ENCODE measurements around the gene EPS8L1.

EPS8L1 gene

GRCh38 chr19:55080968-55081769, 5.5 kb downstream of the EPS8L1 start:
- peak; percentile 91 for DNase-seq

GRCh38 chr19:55081770-55082019, 6.0 kb downstream of the EPS8L1 start:
- DNase-seq, result no peak

DNA sequence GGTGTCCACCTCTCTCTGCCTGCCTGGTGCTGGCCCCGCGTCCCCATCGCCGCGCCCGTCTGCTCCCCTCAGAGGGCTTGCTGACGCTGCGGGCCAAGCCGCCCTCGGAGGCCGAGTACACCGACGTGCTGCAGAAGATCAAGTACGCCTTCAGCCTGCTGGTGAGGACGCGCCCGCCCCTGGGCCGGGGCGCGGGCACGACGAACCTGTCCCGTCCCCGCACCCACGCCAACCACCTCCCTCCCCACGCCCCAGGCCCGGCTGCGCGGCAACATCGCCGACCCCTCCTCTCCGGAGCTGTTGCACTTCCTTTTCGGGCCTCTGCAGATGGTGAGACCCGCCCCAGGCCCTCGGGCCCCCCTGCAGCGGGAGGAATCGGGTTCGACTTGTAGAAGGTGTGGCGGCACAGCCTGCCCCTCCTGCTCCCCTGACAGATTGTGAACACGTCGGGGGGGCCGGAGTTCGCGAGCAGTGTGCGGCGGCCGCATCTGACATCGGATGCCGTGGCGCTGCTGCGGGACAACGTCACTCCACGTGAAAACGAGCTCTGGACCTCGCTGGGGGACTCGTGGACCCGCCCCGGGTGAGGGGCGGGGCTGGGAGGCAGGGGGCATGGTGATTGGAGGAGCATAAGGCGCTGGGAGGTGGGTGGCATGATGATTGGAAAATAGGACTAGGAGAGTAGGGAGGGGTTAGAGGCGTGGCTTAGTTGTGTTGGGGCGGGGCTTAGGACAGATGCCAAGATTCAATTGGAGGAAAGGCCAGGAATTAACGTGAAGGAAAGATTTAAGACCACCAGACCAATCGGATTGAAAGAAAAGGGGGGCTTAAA, 6.6 kb downstream of the EPS8L1 start:
- DNase-seq, result peak; percentile 48

DNA sequence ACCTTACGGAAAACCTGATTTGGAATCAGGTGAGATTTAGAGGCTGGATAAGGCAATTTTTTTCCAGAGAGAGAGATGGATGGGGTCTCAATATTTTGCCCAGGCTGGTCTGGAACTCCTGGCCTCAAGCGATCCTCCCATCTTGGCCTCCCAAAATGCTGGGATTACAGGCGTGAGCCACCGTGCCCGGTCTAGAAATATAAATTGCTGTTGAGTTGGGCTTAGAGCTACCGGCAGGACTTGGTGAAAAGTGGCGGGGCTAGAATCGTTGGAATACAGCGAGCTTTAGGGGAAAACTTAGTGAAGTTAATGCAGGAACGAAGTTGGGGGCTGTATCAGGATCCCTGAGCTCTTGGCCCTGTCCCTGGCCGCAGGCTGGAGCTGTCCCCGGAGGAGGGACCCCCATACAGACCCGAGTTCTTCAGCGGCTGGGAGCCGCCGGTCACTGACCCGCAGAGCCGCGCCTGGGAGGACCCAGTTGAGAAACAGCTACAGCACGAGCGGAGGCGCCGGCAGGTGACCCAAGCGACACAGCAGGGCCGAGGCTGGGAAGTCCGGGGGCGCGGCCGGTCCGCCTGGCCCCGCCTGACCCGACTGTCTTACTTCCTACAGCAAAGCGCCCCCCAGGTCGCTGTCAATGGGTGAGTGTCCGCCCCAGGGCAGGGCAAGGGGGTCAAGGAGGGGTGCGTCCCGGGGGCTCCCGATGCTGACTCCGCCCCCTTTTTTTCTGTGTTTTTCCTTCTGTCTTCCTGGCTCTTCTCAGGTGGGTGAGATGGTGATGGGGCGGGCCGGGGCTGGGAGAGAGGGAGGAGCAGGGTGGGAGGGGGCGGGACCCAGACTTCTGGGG, 7.6 kb downstream of the EPS8L1 start:
- DNase-seq, result no peak

DNA sequence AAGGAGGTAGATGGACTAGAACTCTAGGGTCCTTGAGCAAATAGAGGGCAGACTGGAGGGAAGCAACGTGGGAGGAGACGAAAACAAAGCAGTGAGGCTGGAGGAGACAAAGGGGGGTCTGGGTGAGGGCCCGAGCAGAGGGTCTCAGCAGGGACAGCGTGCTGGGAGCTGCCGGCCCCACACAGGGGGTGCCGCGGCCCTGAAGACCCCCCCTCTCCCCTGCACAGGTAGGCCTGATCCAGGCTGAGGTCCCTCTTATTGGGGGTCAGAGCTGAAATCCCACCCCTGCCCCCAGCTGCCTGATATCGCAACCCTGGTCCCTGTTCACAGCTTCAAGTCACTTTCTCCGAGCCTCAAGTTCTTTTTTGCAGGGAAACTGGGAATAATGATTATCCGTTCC, 8.7 kb downstream of the EPS8L1 start:
- DNase-seq, result no peak

DNA sequence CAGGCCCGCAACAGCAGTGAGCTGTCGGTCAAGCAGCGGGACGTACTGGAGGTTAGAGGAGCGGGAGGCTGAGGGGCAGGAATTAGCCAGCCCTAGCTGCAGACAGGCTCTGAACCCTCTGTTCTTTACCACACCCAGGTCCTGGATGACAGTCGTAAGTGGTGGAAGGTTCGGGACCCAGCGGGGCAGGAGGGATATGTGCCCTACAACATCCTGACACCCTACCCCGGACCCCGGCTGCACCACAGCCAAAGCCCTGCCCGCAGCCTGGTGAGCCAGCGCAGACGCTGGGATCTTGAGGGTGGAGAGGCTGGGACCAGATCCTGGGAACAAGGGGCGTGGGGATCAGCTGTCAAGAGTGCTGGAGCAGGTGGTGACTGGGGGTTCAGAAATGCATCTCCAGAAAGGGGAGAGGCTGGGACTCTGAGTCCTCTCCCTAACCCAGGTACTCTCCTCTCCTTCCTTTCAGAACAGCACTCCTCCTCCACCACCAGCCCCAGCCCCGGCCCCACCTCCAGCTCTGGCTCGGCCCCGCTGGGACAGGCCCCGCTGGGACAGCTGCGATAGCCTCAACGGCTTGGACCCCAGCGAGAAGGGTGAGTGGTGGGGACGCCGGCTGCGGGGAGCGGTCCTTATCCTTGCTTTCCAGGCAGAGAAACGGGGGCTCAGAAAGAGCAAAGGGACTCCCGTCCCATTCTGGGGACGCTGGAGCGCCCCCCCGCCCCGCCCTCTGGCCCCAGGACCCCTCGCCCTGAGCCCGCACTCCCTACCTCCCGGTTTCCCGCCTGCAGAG, 10.4 kb downstream of the EPS8L1 start:
- DNase-seq, result no peak

DNA sequence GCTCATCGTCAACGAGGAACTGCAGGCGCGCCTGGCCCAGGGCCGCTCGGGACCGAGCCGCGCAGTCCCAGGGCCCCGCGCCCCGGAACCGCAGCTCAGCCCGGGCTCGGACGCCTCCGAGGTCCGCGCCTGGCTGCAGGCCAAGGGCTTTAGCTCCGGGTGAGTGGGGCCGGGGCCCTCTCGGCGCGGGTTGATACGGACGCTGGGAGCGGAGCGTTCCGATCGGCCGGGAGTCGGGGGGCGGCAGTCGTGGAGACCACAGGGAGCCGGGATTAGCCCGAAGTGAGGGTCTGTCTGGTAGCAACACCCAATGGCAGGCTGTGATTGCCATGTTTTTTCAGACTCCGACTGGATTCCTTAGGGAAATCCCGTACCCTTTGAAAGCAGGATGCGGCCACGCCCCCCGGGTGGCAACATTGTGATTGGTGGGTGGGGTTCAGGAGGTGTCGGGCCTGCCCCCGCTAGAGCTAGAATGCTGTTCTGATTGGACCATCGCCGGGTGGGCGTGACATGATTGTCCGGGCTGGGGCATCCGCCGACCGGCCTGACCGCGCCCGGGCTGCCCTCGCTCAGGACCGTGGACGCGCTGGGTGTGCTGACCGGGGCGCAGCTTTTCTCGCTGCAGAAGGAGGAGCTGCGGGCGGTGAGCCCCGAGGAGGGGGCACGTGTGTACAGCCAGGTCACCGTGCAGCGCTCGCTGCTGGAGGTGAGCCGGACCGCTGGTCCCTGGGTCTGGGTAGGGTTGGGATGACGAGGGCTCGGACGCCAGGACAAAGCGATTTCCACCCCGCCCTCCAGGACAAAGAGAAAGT, 11.3 kb downstream of the EPS8L1 start:
- DNase-seq, result peak; percentile 46

DNA sequence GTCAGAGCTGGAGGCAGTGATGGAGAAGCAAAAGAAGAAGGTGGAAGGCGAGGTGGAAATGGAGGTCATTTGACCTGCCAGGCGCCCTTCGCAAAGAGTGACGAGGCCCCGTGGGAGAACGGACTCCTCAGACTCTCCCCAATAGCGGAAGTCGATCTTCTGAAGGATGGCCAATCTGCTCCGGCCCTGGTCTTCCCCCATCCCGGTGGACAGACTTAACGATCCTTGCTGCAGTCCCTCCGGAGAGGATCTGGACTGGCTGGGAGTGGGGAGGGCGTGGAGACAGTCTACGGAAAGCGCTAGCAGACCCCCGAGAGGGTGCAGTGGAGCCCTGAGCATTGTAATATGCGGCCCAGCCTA, 11.9 kb downstream of the EPS8L1 start:
- no peak for DNase-seq

DNA sequence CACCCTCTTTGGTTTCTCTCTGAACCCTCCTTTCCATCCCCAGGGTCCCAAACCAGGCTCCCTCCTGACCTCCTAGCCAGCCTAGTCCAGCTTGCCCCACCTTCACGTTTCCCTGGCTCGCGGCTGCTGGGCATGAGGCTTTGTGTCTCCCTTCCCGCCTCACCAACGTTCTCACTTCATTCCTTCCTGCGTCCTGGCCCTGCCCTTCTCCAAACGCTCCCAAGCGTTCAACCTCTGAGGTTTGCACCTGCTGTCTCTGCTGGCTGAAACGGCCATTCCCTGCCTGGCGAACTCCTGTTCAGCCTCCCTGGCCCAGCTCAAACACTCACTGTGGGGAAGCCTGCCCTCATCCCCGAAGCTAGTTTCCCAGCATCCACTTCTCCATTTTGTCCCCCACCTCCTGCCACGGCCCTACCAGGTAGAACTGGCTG, 12.4 kb downstream of the EPS8L1 start:
- no peak for DNase-seq

DNA sequence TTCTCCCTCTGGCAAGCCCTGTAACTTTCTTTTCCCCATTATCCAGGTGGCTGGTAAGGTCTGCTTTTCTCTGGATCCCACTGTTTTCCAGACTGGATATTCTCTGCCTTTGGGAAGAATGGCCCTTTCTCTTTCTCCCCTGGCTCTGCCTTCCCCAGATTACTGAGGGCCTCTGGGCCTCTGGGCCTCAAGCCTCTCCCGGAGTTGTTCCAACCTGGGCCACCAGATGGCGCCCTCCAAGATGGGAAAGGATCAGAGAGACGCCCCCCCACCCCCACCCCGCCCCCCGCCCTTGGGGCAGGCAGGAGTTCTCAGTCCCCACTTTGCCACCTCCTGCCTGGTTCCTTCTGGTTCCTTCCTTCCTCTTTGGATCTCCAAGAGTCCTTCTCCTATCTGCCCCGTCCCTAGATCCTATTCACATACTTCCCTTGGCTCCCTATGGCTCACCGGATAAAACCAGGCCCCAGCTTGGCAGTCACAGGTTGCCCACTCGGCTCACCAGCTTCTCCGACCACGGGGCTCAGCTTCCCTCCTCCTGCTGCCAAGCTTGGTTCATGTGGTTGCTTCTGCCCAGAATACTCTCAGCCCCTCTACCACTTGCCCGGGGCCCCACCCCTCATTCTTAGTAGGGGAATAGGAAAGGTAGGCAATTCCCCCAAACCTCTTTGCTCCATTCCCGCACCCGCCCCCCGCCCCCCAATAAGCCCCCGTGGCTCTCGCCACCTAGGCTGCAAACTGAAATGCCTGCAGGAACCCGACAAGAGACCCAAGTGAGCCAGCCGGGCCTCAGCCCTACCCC, 13.1 kb downstream of the EPS8L1 start:
- DNase-seq, result peak; percentile 84

DNA sequence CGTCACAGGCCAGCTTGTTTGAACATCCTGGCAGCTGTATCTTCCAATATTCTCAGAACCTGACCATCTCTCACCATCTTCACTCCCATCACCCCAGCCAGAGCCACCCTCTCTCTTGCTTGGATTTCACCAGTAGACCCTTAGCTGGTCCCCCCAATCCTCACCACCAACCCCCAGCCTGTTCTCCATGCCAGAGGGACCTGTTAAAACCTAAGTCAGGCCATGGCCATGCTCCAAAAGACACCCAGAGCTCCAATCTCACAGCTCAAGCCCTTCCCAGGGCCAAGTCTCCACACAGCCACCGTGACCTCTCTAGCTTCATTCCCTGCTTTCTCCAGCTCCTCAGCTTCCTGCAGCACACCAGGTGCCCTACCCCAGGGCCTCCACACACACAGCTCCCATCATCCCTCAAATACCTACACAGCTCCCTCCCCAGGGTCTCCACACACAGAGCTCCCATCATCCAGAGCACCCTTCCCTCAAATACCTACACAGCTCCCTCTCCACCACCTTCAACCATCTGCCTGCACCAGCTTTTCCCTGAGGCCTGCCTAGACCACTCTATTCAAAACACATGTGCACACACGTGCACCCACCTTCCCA, 13.8 kb downstream of the EPS8L1 start:
- no peak for DNase-seq

GRCh38 chr19:55090564-55090963, 14.9 kb downstream of the EPS8L1 start:
- DNase-seq, result no peak

GRCh38 chr19:55091126-55091910, 15.6 kb downstream of the EPS8L1 start:
- DNase-seq, result no peak

DNA sequence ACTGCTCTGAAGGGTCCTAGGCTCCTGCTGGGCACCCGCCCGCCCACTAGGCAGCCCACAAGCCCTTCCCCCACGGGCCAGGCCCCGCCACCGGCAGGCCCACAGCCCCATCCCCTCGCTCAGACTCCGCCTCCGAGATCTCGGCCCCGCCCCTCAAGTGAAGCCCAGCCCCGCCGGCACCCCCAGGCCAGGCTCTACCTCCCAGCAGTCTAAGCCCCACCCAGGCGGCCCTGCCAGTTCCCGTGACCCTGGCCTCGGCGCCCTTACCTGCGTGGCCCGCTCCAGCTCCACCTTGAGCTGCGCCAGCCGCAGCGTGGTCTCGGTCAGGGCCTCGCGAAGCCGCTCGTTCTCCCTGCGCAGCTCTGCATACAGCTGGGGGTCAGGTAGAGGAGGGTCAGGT, 16.3 kb downstream of the EPS8L1 start:
- DNase-seq, result no peak

- DNase-seq, result no peak
These were observed 17.0 kb downstream of the EPS8L1 start for GRCh38 chr19:55092423-55093318.

DNA sequence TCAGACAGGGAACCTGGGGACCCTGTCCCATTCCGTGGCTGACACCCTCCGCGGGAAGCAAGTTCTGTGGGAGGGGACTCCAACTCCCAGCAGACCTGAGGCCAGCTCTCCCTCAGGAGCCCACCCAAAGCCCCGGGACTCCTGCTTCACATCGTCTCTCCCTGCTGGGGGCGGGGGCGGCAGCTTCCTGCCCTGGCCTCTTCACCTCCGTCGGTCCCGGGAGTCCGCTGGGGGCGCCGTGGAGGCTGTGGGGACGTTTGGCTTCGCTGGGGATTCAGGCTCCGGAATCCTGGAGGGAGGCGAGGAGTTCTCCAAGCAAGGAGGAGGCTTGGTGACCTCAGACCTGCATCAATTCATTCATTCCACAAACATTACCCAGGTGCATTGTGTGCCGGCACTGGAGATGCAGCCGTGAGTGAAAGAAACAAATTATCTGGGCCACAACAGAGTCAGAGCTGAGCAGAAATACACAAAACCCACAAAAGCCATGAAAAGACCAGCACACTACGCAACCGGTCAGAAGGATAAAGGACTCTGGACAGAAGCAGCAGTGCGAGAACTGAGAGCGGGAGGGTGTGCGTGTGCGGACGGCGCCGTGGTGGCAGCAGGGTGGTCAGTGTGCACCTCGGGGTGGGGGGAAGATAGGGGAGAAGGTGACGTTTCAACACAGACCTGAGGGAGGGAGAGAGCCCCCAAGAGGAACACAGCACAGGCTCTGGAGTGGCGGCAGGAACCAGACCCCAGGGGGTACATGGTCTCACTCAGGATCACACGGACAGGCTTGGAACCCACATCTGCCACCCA, 19.0 kb downstream of the EPS8L1 start:
- DNase-seq, result no peak

GRCh38 chr19:55095260-55096060, 19.8 kb downstream of the EPS8L1 start:
- no peak for DNase-seq
